H1 (cell line): ENCODE results near the gene TBC1D25. TPM values are rescaled to one million over a fixed set of nuclear protein-coding genes. Genes with fewer than 3 reads are reported as not detected.
A peak's percentile ranks its signal among the peaks of the same experiment; 100 is the strongest.

ENCODE experiments used
- CTCF ChIA-PET: fragments of 300-600 bp; sonication (Branson Sonifier 250); formaldehyde crosslinking; loops from one replicate; lab custom pipeline; 2021; ENCODE audit not compliant: partially characterized antibody; lab: Charles Lee
- POLR2A ChIA-PET: fragments of 300-600 bp; sonication (Branson Sonifier 250); formaldehyde crosslinking; loops from one replicate; lab custom pipeline; 2021; ENCODE audit warnings: inconsistent platforms; ENCODE audit not compliant: partially characterized antibody; lab: Charles Lee
- DNase-seq, 2 experiments: peaks; one replicate each; pipeline versions ENCODE4 v3.0.0 to v3.0.0-alpha.2; 2010 to 2022; ENCODE audit warnings: low spot score in 2 of 2, low read depth in 1 of 2, mixed read lengths in 1 of 2
- FAIRE-seq: peaks from 2 replicates; lab custom pipeline; 2011; peaks lifted over from hg19 to GRCh38; lab: Jason Lieb, UNC
- H2AFZ ChIP-seq: 2 replicates; pipeline ENCODE4 v1.8.1; 2012; ENCODE audit warnings: low read length, inconsistent platforms
- H2AK5ac ChIP-seq: 2 replicates; pipeline ENCODE4 v1.6.1; 2013; ENCODE audit warnings: low read depth, low read length
- H2BK120ac ChIP-seq: replicated peaks from 2 replicates; pipeline ENCODE3; 2013; ENCODE audit warnings: low read depth, low read length, inconsistent platforms
- H2BK12ac ChIP-seq: 2 replicates; pipeline ENCODE4 v1.6.1; 2013; ENCODE audit warnings: low read depth, low read length
- H2BK15ac ChIP-seq: 2 replicates; pipeline ENCODE4 v1.6.1; 2013; ENCODE audit warnings: low read length
- H2BK20ac ChIP-seq: 2 replicates; pipeline ENCODE4 v1.6.1; 2013; ENCODE audit warnings: low read length
- H2BK5ac ChIP-seq: 2 replicates; pipeline ENCODE4 v1.6.1; 2013; ENCODE audit warnings: low read depth, low read length
- H3K14ac ChIP-seq: 2 replicates; pipeline ENCODE4 v1.6.1; 2013; ENCODE audit warnings: inconsistent platforms; ENCODE audit not compliant: insufficient read length
- H3K18ac ChIP-seq: 2 replicates; pipeline ENCODE4 v1.6.1; 2013; ENCODE audit warnings: low read length; ENCODE audit errors: extremely low read depth
- H3K23ac ChIP-seq: 2 replicates; pipeline ENCODE4 v1.6.1; 2013; ENCODE audit warnings: inconsistent platforms; ENCODE audit not compliant: insufficient read length
- H3K23me2 ChIP-seq: 2 replicates; pipeline ENCODE4 v1.6.1; 2013; ENCODE audit warnings: low read depth, low read length
- H3K27ac ChIP-seq: 2 replicates; pipeline ENCODE4 v1.6.1; 2011; ENCODE audit warnings: low read depth, low read length, inconsistent platforms
- H3K27me3 ChIP-seq, 4 experiments: replicated peaks in 1 of 4; 1 replicate in 1 of 4; 2 replicates in 3 of 4; pipeline versions ENCODE4 v1.6.1 to v1.8.1; 2011 to 2013; ENCODE audit warnings: low read length in 3 of 4, mild to moderate bottlenecking in 3 of 4, inconsistent platforms in 2 of 4, mixed read lengths in 2 of 4, moderate library complexity in 1 of 4; ENCODE audit not compliant: control insufficient read depth in 3 of 4, insufficient read depth in 3 of 4; ENCODE audit errors: extremely low read depth in 1 of 4
- H3K36me3 ChIP-seq, 4 experiments: 2 replicates each; pipeline versions ENCODE4 v1.6.1 to v1.8.1; 2011 to 2013; ENCODE audit warnings: mild to moderate bottlenecking in 4 of 4, low read length in 3 of 4, moderate library complexity in 2 of 4, control low read depth in 1 of 4, inconsistent platforms in 1 of 4; ENCODE audit not compliant: insufficient read depth in 4 of 4, control insufficient read depth in 2 of 4
- H3K4ac ChIP-seq: replicated peaks from 2 replicates; pipeline ENCODE3; 2013; ENCODE audit warnings: low read length, low read depth, mixed read lengths, inconsistent platforms; ENCODE audit not compliant: insufficient read length
- H3K4me1 ChIP-seq, 4 experiments: replicated peaks in 1 of 4; 1 replicate in 1 of 4; 2 replicates in 3 of 4; pipeline versions ENCODE4 v1.6.1 to v1.8.1; 2011 to 2013; ENCODE audit warnings: low read length in 3 of 4, inconsistent platforms in 2 of 4, mixed read lengths in 1 of 4; ENCODE audit not compliant: insufficient read depth in 4 of 4, control insufficient read depth in 3 of 4
- H3K4me2 ChIP-seq, 2 experiments: 2 replicates each; pipeline versions ENCODE4 v1.6.1 to v1.8.1; 2011 to 2013; ENCODE audit warnings: low read depth in 2 of 2, low read length in 2 of 2, control low read depth in 1 of 2, inconsistent platforms in 1 of 2, mild to moderate bottlenecking in 1 of 2; ENCODE audit not compliant: insufficient read depth in 1 of 2
- H3K4me3 ChIP-seq, 4 experiments: fragments of 200-600, 300-600 bp in 1 of 4; sonication (generic), shearing (Covaris generic), sonication (Bioruptor Twin) in 1 of 4; 2 replicates each; pipeline versions ENCODE4 v1.5.1 to v1.8.1; 2011 to 2016; ENCODE audit warnings: low read length in 4 of 4, low read depth in 3 of 4, control low read depth in 2 of 4, inconsistent platforms in 2 of 4, mild to moderate bottlenecking in 2 of 4, mixed read lengths in 1 of 4, moderate library complexity in 1 of 4; ENCODE audit not compliant: insufficient read depth in 2 of 4; ENCODE audit errors: extremely low read depth in 1 of 4
- H3K56ac ChIP-seq: replicated peaks from 2 replicates; pipeline ENCODE3; 2013; ENCODE audit warnings: low read depth, mild to moderate bottlenecking, mixed read lengths, low read length, inconsistent platforms; ENCODE audit not compliant: insufficient read length
- H3K79me1 ChIP-seq: 2 replicates; pipeline ENCODE4 v1.6.1; 2013; ENCODE audit warnings: low read depth, low read length, control low read depth
- H3K79me2 ChIP-seq, 2 experiments: 2 replicates each; pipeline versions ENCODE4 v1.6.1 to v1.8.1; 2012 to 2013; ENCODE audit warnings: low read length in 2 of 2, mild to moderate bottlenecking in 2 of 2, inconsistent platforms in 1 of 2; ENCODE audit not compliant: insufficient read depth in 2 of 2, control insufficient read depth in 1 of 2
- H3K9ac ChIP-seq, 4 experiments: replicated peaks in 1 of 4; 1 replicate in 1 of 4; 2 replicates in 3 of 4; pipeline versions ENCODE4 v1.6.1 to v1.8.1; 2011 to 2013; ENCODE audit warnings: low read depth in 3 of 4, low read length in 3 of 4, control low read depth in 2 of 4, mild to moderate bottlenecking in 2 of 4, moderate library complexity in 2 of 4, inconsistent platforms in 1 of 4; ENCODE audit errors: extremely low read depth in 1 of 4
- H3K9me3 ChIP-seq, 2 experiments: 2 replicates each; pipeline versions ENCODE4 v1.6.1 to v1.8.1; 2012 to 2013; ENCODE audit warnings: mild to moderate bottlenecking in 2 of 2, moderate library complexity in 2 of 2, control low read depth in 1 of 2, inconsistent platforms in 1 of 2, low read depth in 1 of 2, low read length in 1 of 2, mixed read lengths in 1 of 2; ENCODE audit not compliant: insufficient read depth in 2 of 2
- H4K20me1 ChIP-seq, 2 experiments: replicated peaks in 1 of 2; 2 replicates each; pipeline versions ENCODE3 to v1.8.1; 2011 to 2013; ENCODE audit warnings: inconsistent platforms in 2 of 2, low read length in 2 of 2, mild to moderate bottlenecking in 1 of 2; ENCODE audit not compliant: insufficient read depth in 2 of 2, control insufficient read depth in 1 of 2
- H4K5ac ChIP-seq: 2 replicates; pipeline ENCODE4 v1.6.1; 2013; ENCODE audit warnings: low read length, low read depth, mixed read lengths, inconsistent platforms; ENCODE audit not compliant: insufficient read length
- H4K8ac ChIP-seq: 2 replicates; pipeline ENCODE4 v1.8.0; 2013; ENCODE audit warnings: mild to moderate bottlenecking, moderate library complexity, low read length, inconsistent platforms; ENCODE audit not compliant: insufficient read depth; ENCODE audit errors: extremely low read depth
- H4K91ac ChIP-seq: replicated peaks from 2 replicates; pipeline ENCODE3; 2013; ENCODE audit warnings: low read length, mixed read lengths, inconsistent platforms; ENCODE audit not compliant: insufficient read length
- CREB1 ChIP-seq: IDR thresholded peaks from 2 replicates; pipeline ENCODE4 v1.6.1; 2012; ENCODE audit warnings: inconsistent platforms
- JUND ChIP-seq: IDR thresholded peaks from 2 replicates; pipeline ENCODE4 v1.6.1; 2011; ENCODE audit warnings: mild to moderate bottlenecking, improper control_type of control experiment, low read length
- KDM4A ChIP-seq: IDR thresholded peaks from one replicate; pipeline ENCODE4 v1.7.1; 2012; ENCODE audit warnings: low read depth, mild to moderate bottlenecking, moderate library complexity, low read length, inconsistent platforms; ENCODE audit not compliant: severe bottlenecking
- MAX ChIP-seq: IDR thresholded peaks from 2 replicates; pipeline ENCODE4 v1.6.1; 2012; ENCODE audit warnings: inconsistent platforms
- PHF8 ChIP-seq: fragments of 200-600 bp; sonication (generic); conservative IDR thresholded peaks from 2 replicates; pipeline ENCODE4 v1.7.1; 2012; ENCODE audit warnings: low read depth, mild to moderate bottlenecking, inconsistent platforms, low read length, moderate library complexity
- POLR2AphosphoS5 ChIP-seq: IDR thresholded peaks from 2 replicates; pipeline ENCODE4 v1.6.1; 2011; ENCODE audit warnings: low read depth, low read length
- WGBS, 2 experiments: shearing (Covaris generic) in 1 of 2; methylation state at CpG; one replicate each; pipeline versions ENCODE4 v1.1.6 to v1.1.7; 2013 to 2015; ENCODE audit warnings: low lambda C conversion rate in 2 of 2, mixed read lengths in 2 of 2, inconsistent platforms in 1 of 2, low coverage in 1 of 2, missing lambda C conversion rate in 1 of 2; ENCODE audit not compliant: insufficient replicate concordance in 2 of 2, insufficient coverage in 1 of 2, insufficient read length in 1 of 2; ENCODE audit errors: extremely low coverage in 1 of 2, missing lambda C conversion rate in 1 of 2; 5-methylcytosine and 5-hydroxymethylcytosine counted together
- long read RNA-seq, 2 experiments: library from RNA in 1 of 2; library from capped mRNA in 1 of 2; stranded (forward); transcript quantifications; one replicate each; pipeline ENCODE4 v2.0.0, GENCODE V29; 2021; ENCODE audit warnings: inconsistent platforms in 1 of 2
- polyA minus RNA-seq, 3 experiments: library from RNA; depleted of rRNA, polyadenylated mRNA; stranded (reverse); fragments of >200 nt; gene quantifications; 1 replicate in 2 of 3; 2 replicates in 1 of 3; pipeline ENCODE4 v1.2.3, GENCODE V29; 2011
- polyA plus RNA-seq, 7 experiments: library from polyadenylated mRNA; depleted of rRNA in 3 of 7; stranded (reverse) in 5 of 7; unstranded in 2 of 7; fragments of >200 nt in 5 of 7; fragments of 200-250 nt in 2 of 7; gene quantifications; 1 replicate in 5 of 7; 2 replicates in 1 of 7; 4 replicates in 1 of 7; pipeline versions ENCODE4 v1.2.1 to v1.2.3, GENCODE V29; 2011 to 2013; ENCODE audit warnings: missing spikeins in 2 of 7, mixed read lengths in 2 of 7
- total RNA-seq: library from RNA; stranded (reverse); fragmentation: NEBNext Ultra II Directional; extraction: Animal tissue kit (Norgen Biotek cat#: 25700); gene quantifications from 2 replicates; pipeline ENCODE4 v1.2.1, GENCODE V29; 2021

TBC1D25 gene
- total RNA-seq (6.5 and 9.7 TPM in 2 replicates), polyA plus RNA-seq (2011; rRNA removed) (6.8 and 11.4 TPM in 2 replicates), polyA minus RNA-seq (2011; rRNA and poly(A)+ RNA removed) (7.9 and 10.7 TPM in 2 replicates)
- 5.9 TPM for polyA plus RNA-seq (2011; cell fraction: cytosol; rRNA removed)
- polyA plus RNA-seq (2011; cell fraction: nucleus; rRNA removed) = 12.4 TPM
- polyA plus RNA-seq (2012, experiment 1 of 2) = 5.5 to 8.0 TPM (median 7.1 TPM) in 4 replicates
- polyA plus RNA-seq (2012, experiment 2 of 2) = 5.9 TPM
- 4.1 TPM for polyA plus RNA-seq (2013, experiment 1 of 2)
- polyA plus RNA-seq (2013, experiment 2 of 2) = 3.5 TPM
- 4.9 TPM for polyA minus RNA-seq (2011; cell fraction: cytosol; rRNA and poly(A)+ RNA removed)
- 5.4 TPM for polyA minus RNA-seq (2011; cell fraction: nucleus; rRNA and poly(A)+ RNA removed)
- long read RNA-seq, experiment 1, full-length matches to known transcripts = 2 of 9 reads
- long read RNA-seq, experiment 1, partial matches to known transcripts = 5 of 9 reads
- long read RNA-seq, experiment 1, other reads (novel, unspliced or antisense) = 2 of 9 reads
- long read RNA-seq, experiment 2 = 0 reads

- H2AFZ ChIP-seq = peak within 1 kb of the TSS; percentile 65; the same call in 1 of the 2 replicates
- WGBS, 2 experiments = 0% methylated on average over 4 of the region's 59 CpGs; no CpG with 5 or more reads in 1 of the 2 experiments
- FAIRE-seq = peak; percentile 90
- TF ChIP-seq CREB1 (peak; percentile 96), JUND (peak; percentile 83), POLR2AphosphoS5 (no peak), MAX (peak; percentile 60), KDM4A (peak; percentile 49), PHF8 (peak; percentile 54; the same call in 1 of the 2 replicates)
Measured at GRCh38 chrX:48539345-48540027, at the start of gene TBC1D25. TSS of gene TBC1D25 (plus strand) at chrX:48539714. CDS start at chrX:48539798, 84 bp downstream.

More at GRCh38 chrX:48539345-48540027, at the start of gene TBC1D25:
- no peak within 1 kb of the TSS for H3K18ac ChIP-seq
- H3K56ac ChIP-seq = no peak within 1 kb of the TSS
- peak within 1 kb of the TSS; percentile 50 to 61 for H3K4me2 ChIP-seq
- no peak within 1 kb of the TSS for H2BK15ac ChIP-seq
- no peaks in the 10 kb centered on the region for H3K27me3 ChIP-seq
- CTCF ChIA-PET = interaction anchor here (1.9 kb wide), 1 partner anchor 11 kb away, joined by 6 read pairs; no protein-coding TSS in a partner anchor
- no peak within 1 kb of the TSS for H2AK5ac ChIP-seq
- no peak within 1 kb of the TSS for H3K23ac ChIP-seq
- no peak within 1 kb of the TSS for H3K4ac ChIP-seq
- no peak within 1 kb of the TSS for H2BK120ac ChIP-seq
- H3K14ac ChIP-seq = no peak within 1 kb of the TSS
- no peak within 1 kb of the TSS for H4K91ac ChIP-seq
- H3K79me1 ChIP-seq = 0 out of 2 replicates have a peak, but pooled peaks cover 2% of the 10 kb centered on the region
- H4K8ac ChIP-seq = no peak within 1 kb of the TSS
- peak within 1 kb of the TSS; percentile 44; the same call in 1 of the 2 replicates for H2BK5ac ChIP-seq
- peak; percentile 91 to 93 for DNase-seq
- no peaks in the 10 kb centered on the region for H3K23me2 ChIP-seq
- peak within 1 kb of the TSS; percentile 46 to 82 (median 52) for H3K4me3 ChIP-seq
- no peaks in the 10 kb centered on the region for H3K9me3 ChIP-seq
- no peak within 1 kb of the TSS for H2BK20ac ChIP-seq
- no peak within 1 kb of the TSS for H3K27ac ChIP-seq
- no peak within 1 kb of the TSS for H4K5ac ChIP-seq
- no peaks in the 10 kb centered on the region for H3K4me1 ChIP-seq
- H3K79me2 ChIP-seq = 0 out of 4 replicates have a peak, but pooled peaks cover 0 to 5% of the 10 kb centered on the region in 2 experiments
- no peaks in the 10 kb centered on the region for H4K20me1 ChIP-seq
- peak within 1 kb of the TSS in 1 of 4 experiments; percentile 55; a peak in 3 of 7 replicates for H3K9ac ChIP-seq
- H3K36me3 ChIP-seq = no peaks in the 10 kb centered on the region
- no peak within 1 kb of the TSS for H2BK12ac ChIP-seq
- POLR2A ChIA-PET = interaction anchor here (0.6 to 2.5 kb wide), 4 partner anchors 10 to 36 kb away, joined by 3 to 22 read pairs (median 4); partner anchors contain the start of gene RBM3
